Natural killer cell treated with Interleukin-12 subunit alpha and Interleukin-12 subunit beta and Interleukin-15 and Interleukin-18, amount 100 ng/mL, for 72 hours (primary cell): Measurements from ENCODE around the gene SMG9. TPM values are rescaled to one million over a fixed set of nuclear protein-coding genes. Genes with fewer than 3 reads are reported as not detected.
"Not testable (repeated sequence)": the region's sequence is repeated elsewhere in the genome, so short reads cannot be mapped to it uniquely, and the experiment has no call there.

Source experiments
- ATAC-seq, 2 donors: fragments of 150-1000 bp; cut with Tn5 transposase in 1 of 2; sonication (Bioruptor Pico), chemical (Tn5 transposase) in 1 of 2; 2 replicates each; pipeline ENCODE4 v1.10.0; 2021
- DNase-seq: peaks from one replicate; pipeline ENCODE4 v3.0.0; 2022; ENCODE audit warnings: low spot score
- H3K27ac Mint-ChIP-seq, 2 donors: 1 replicate in 1 of 2; 2 replicates in 1 of 2; pipeline ENCODE4 v1.8.0; 2022; ENCODE audit warnings: mixed read lengths in 2 of 2, mild to moderate bottlenecking in 1 of 2, moderate library complexity in 1 of 2
- H3K27me3 Mint-ChIP-seq, 2 donors: 1 replicate in 1 of 2; 2 replicates in 1 of 2; pipeline ENCODE4 v1.8.0; 2022; ENCODE audit warnings: mixed read lengths in 2 of 2
- H3K36me3 Mint-ChIP-seq: one replicate; pipeline ENCODE4 v1.8.0; 2022; ENCODE audit warnings: mixed read lengths
- H3K4me1 Mint-ChIP-seq, 2 donors: 1 replicate in 1 of 2; 2 replicates in 1 of 2; pipeline ENCODE4 v1.8.0; 2022; ENCODE audit warnings: low read depth in 2 of 2, mixed read lengths in 2 of 2, mild to moderate bottlenecking in 1 of 2
- H3K4me3 Mint-ChIP-seq: one replicate; pipeline ENCODE4 v1.8.0; 2022; ENCODE audit warnings: mixed read lengths
- H3K9me3 Mint-ChIP-seq: 2 replicates; pipeline ENCODE4 v1.8.0; 2022; ENCODE audit warnings: mixed read lengths
- total RNA-seq, 2 donors: library from RNA; stranded (reverse); gene quantifications; one replicate each; pipeline ENCODE4 v1.2.3, GENCODE V29; 2022

SMG9 gene
- total RNA-seq, 2 donors from 2014 or later = 89.4 to 103 TPM

GRCh38 chr19:43695985-43696704 is 58.6 kb downstream of the SMG9 start:
- H3K4me1 Mint-ChIP-seq = peaks cover 13 to 14% of the 10 kb centered on the region in 2 donors
- ATAC-seq (no peak), DNase-seq (no peak)
- no peak overlapping the region for H3K4me3 Mint-ChIP-seq
- H3K27me3 Mint-ChIP-seq = peaks cover 17% of the 10 kb centered on the region in 2 donors
- H3K9me3 Mint-ChIP-seq = peaks cover 4% of the 10 kb centered on the region
- no peak overlapping the region for H3K27ac Mint-ChIP-seq
- peaks cover 10% of the 10 kb centered on the region for H3K36me3 Mint-ChIP-seq

- no peak for DNase-seq
- Mint-ChIP-seq H3K36me3 (peaks cover 10% of the 10 kb centered on the region), H3K27ac (no peak overlapping the region), H3K27me3 (peaks cover 17% of the 10 kb centered on the region in 2 donors), H3K9me3 (peaks cover 7% of the 10 kb centered on the region), H3K4me3 (no peak overlapping the region), H3K4me1 (no peaks in the 10 kb centered on the region)
- ATAC-seq = no peak
Measured at GRCh38 chr19:43694553-43694952, 60.2 kb downstream of the SMG9 start.

- DNase-seq (no peak), ATAC-seq (no peak)
- H3K4me1 Mint-ChIP-seq = peaks cover 0 to 3% of the 10 kb centered on the region in 2 donors
- H3K9me3 Mint-ChIP-seq = peaks cover 7% of the 10 kb centered on the region
- no peak overlapping the region for H3K4me3 Mint-ChIP-seq
- peaks cover 10% of the 10 kb centered on the region for H3K36me3 Mint-ChIP-seq
- H3K27ac Mint-ChIP-seq = no peak overlapping the region
- H3K27me3 Mint-ChIP-seq = peaks cover 15% of the 10 kb centered on the region in 2 donors
Measured at GRCh38 chr19:43692877-43693276, 61.9 kb downstream of the SMG9 start.

- ATAC-seq (no peak), DNase-seq (no peak)
- Mint-ChIP-seq H3K9me3 (peaks cover 7% of the 10 kb centered on the region), H3K4me1 (peaks cover 0 to 3% of the 10 kb centered on the region in 2 donors), H3K4me3 (no peak overlapping the region), H3K27me3 (peaks cover 12% of the 10 kb centered on the region in 2 donors), H3K27ac (no peak overlapping the region), H3K36me3 (peaks cover 10% of the 10 kb centered on the region)
Measured at GRCh38 chr19:43692385-43692784, 62.4 kb downstream of the SMG9 start.

GRCh38 chr19:43691755-43692154 is 63.0 kb downstream of the SMG9 start:
- Mint-ChIP-seq H3K27ac (no peak overlapping the region), H3K36me3 (peaks cover 10% of the 10 kb centered on the region), H3K27me3 (peaks cover 12% of the 10 kb centered on the region in 2 donors), H3K4me3 (no peak overlapping the region), H3K9me3 (peaks cover 7% of the 10 kb centered on the region), H3K4me1 (peaks cover 0 to 3% of the 10 kb centered on the region in 2 donors)
- DNase-seq (no peak), ATAC-seq (no peak)

- peaks cover 12% of the 10 kb centered on the region in 2 donors for H3K27me3 Mint-ChIP-seq
- peaks cover 0 to 3% of the 10 kb centered on the region in 2 donors for H3K4me1 Mint-ChIP-seq
- DNase-seq = no peak
- peaks cover 10% of the 10 kb centered on the region for H3K36me3 Mint-ChIP-seq
- H3K9me3 Mint-ChIP-seq = peaks cover 7% of the 10 kb centered on the region
- no peak overlapping the region for H3K27ac Mint-ChIP-seq
- no peak overlapping the region for H3K4me3 Mint-ChIP-seq
- no peak for ATAC-seq
Measured at GRCh38 chr19:43690890-43691289, 63.9 kb downstream of the SMG9 start.

GRCh38 chr19:43690444-43690843 is 64.3 kb downstream of the SMG9 start:
- peaks cover 10% of the 10 kb centered on the region for H3K36me3 Mint-ChIP-seq
- H3K27me3 Mint-ChIP-seq = peaks cover 12 to 14% of the 10 kb centered on the region in 2 donors
- no peak overlapping the region for H3K4me3 Mint-ChIP-seq
- peaks cover 7% of the 10 kb centered on the region for H3K9me3 Mint-ChIP-seq
- no peak overlapping the region for H3K27ac Mint-ChIP-seq
- ATAC-seq (no peak), DNase-seq (no peak)
- peaks cover 0 to 4% of the 10 kb centered on the region in 2 donors for H3K4me1 Mint-ChIP-seq

- H3K27ac Mint-ChIP-seq = peak overlapping the region in 1 of 2 donors; percentile 70
Measured at GRCh38 chr19:43688059-43688701, 66.6 kb downstream of the SMG9 start.

GRCh38 chr19:43687660-43687997 is 67.1 kb downstream of the SMG9 start:
- Mint-ChIP-seq H3K27me3 (peaks cover 3 to 6% of the 10 kb centered on the region in 2 donors), H3K9me3 (peaks cover 7% of the 10 kb centered on the region), H3K27ac (no peak overlapping the region), H3K4me1 (peaks cover 9 to 13% of the 10 kb centered on the region in 2 donors), H3K4me3 (no peak overlapping the region), H3K36me3 (peaks cover 10% of the 10 kb centered on the region)
- no peak for DNase-seq
- ATAC-seq = no peak

More at GRCh38 chr19:43688059-43688701, 66.6 kb downstream of the SMG9 start:
- no peak for DNase-seq
- Mint-ChIP-seq H3K36me3 (peaks cover 10% of the 10 kb centered on the region), H3K27me3 (peaks cover 7% of the 10 kb centered on the region in 2 donors), H3K4me3 (no peak overlapping the region), H3K9me3 (peaks cover 7% of the 10 kb centered on the region), H3K4me1 (peaks cover 3 to 7% of the 10 kb centered on the region in 2 donors)
- ATAC-seq = no peak

GRCh38 chr19:43684326-43684725 is 70.4 kb downstream of the SMG9 start:
- Mint-ChIP-seq H3K27ac (peak overlapping the region in 1 of 2 donors; percentile 25), H3K27me3 (peaks cover 0 to 3% of the 10 kb centered on the region in 2 donors), H3K4me1 (peaks cover 15 to 21% of the 10 kb centered on the region in 2 donors), H3K36me3 (no peaks in the 10 kb centered on the region), H3K4me3 (no peak overlapping the region), H3K9me3 (no peaks in the 10 kb centered on the region)
- ATAC-seq = no peak
- DNase-seq = no peak

GRCh38 chr19:43683905-43684304 is 70.9 kb downstream of the SMG9 start:
- Mint-ChIP-seq H3K36me3 (no peaks in the 10 kb centered on the region), H3K27ac (peak overlapping the region; percentile 15 to 25), H3K27me3 (peaks cover 0 to 3% of the 10 kb centered on the region in 2 donors), H3K4me3 (no peak overlapping the region), H3K9me3 (no peaks in the 10 kb centered on the region), H3K4me1 (peaks cover 15 to 21% of the 10 kb centered on the region in 2 donors)
- DNase-seq (no peak), ATAC-seq (no peak)

GRCh38 chr19:43682824-43683661 is 71.7 kb downstream of the SMG9 start:
- Mint-ChIP-seq H3K4me1 (peaks cover 15 to 18% of the 10 kb centered on the region in 2 donors), H3K36me3 (no peaks in the 10 kb centered on the region), H3K27ac (peak overlapping the region; percentile 15 to 73), H3K4me3 (peak overlapping the region; percentile 13), H3K27me3 (peaks cover 0 to 3% of the 10 kb centered on the region in 2 donors), H3K9me3 (no peaks in the 10 kb centered on the region)
- ATAC-seq (no peak), DNase-seq (no peak)

GRCh38 chr19:43682269-43682668 is 72.5 kb downstream of the SMG9 start:
- Mint-ChIP-seq H3K4me3 (peak overlapping the region; percentile 58), H3K4me1 (peaks cover 15 to 18% of the 10 kb centered on the region in 2 donors), H3K27ac (peak overlapping the region; percentile 17 to 76)
- not testable (repeated sequence) for H3K36me3 Mint-ChIP-seq, H3K27me3 Mint-ChIP-seq, DNase-seq, H3K9me3 Mint-ChIP-seq, ATAC-seq
